HepG2 (cell line): ENCODE results near the gene VDAC1.

Source experiments
- POLR2AphosphoS5 ChIP-seq: IDR thresholded peaks from 2 replicates; pipeline ENCODE4 v1.6.1; 2012; ENCODE audit warnings: low read depth, low read length
- RBM22 ChIP-seq: fragments of 200-400 bp; formaldehyde crosslinking; optimal IDR thresholded peaks from 2 replicates; pipeline ENCODE3; 2017; ENCODE audit warnings: mild to moderate bottlenecking, low read length, moderate library complexity
- REXO4 ChIP-seq: sonication (generic); formaldehyde crosslinking; IDR thresholded peaks from 2 replicates; pipeline ENCODE4 v1.8.0; 2022; ENCODE audit warnings: missing genetic modification reagents, mild to moderate bottlenecking, borderline replicate concordance

DNA sequence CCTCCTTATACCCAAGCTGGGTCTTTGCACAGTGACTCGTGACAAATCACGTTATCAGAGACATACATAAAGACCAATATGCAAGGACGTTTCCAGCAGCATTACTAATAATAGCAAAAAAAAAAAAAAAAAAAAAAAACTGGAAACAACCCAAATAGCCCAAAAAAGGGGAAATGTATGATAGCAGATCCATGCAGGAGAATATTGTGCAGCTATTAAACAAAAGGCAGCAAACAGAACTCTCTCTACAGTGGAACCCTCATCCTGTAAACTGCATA lies 74.0 kb downstream of the VDAC1 start:
- TF ChIP-seq RBM22 (no peak), REXO4 (CRISPR knock-in tag) (no peak), POLR2AphosphoS5 (no peak)
